ENCODE measurements around the gene MEAK7. TPM values are rescaled to one million over a fixed set of nuclear protein-coding genes. Genes with fewer than 3 reads are reported as not detected.
A peak's percentile ranks its signal among the peaks of the same experiment; 100 is the strongest.
"Not testable (repeated sequence)": the region's sequence is repeated elsewhere in the genome, so short reads cannot be mapped to it uniquely, and the experiment has no call there.

Gene MEAK7
- total RNA-seq, 1 donor from 2014 or later: 18.4 TPM

GRCh38 chr16:84519855-84520254 lies 15.4 kb upstream of the MEAK7 start:
- peak overlapping the region; percentile 96 for H3K27ac Mint-ChIP-seq
- no peak overlapping the region for H3K4me2 ChIP-seq

DNA sequence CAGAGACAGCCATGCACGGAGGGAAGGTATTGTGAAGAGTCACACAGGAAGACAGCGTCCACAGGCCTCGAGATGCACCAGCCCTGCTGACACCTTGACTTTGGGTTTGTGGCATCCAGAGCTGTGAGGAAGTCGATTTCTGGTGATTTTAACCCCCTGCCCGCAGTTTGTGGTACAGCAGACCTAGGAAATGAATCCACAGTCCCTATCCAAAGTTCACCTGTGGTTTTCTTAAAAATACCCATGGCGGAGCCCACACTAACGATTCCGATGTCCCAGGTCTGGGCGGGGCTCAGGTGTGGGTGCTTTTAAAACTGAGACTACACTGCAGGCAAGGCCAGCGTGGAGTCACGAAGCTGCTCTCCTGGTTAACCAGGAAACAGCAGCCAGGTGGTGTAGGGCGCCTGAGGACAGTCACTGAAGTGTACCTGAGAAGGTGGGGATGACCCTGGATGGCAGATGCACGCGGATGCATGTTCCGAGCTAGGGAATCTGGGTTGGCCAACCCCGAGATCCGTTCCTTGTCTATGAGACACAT lies 14.4 kb upstream of the MEAK7 start:
- Mint-ChIP-seq H3K27ac (no peak overlapping the region), H3K4me3 (no peak overlapping the region)
- TF ChIP-seq EZH2 (IDR thresholded peaks at IDR 0.05): no peak
- TF ChIP-seq EZH2phosphoT487 (IDR thresholded peaks at IDR 0.05): no peak
- TF ChIP-seq, protein P1, sequence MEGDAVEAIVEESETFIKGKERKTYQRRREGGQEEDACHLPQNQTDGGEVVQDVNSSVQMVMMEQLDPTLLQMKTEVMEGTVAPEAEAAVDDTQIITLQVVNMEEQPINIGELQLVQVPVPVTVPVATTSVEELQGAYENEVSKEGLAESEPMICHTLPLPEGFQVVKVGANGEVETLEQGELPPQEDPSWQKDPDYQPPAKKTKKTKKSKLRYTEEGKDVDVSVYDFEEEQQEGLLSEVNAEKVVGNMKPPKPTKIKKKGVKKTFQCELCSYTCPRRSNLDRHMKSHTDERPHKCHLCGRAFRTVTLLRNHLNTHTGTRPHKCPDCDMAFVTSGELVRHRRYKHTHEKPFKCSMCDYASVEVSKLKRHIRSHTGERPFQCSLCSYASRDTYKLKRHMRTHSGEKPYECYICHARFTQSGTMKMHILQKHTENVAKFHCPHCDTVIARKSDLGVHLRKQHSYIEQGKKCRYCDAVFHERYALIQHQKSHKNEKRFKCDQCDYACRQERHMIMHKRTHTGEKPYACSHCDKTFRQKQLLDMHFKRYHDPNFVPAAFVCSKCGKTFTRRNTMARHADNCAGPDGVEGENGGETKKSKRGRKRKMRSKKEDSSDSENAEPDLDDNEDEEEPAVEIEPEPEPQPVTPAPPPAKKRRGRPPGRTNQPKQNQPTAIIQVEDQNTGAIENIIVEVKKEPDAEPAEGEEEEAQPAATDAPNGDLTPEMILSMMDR (IDR thresholded peaks at IDR 0.05): no peak

More at GRCh38 chr16:84519855-84520254, 15.4 kb upstream of the MEAK7 start:
- Histone ChIP-seq H3K4me3 (no peak overlapping the region), H3K9ac (no peak overlapping the region), H3K27ac (no peak overlapping the region), H3K27me3 (no peaks in the 10 kb centered on the region), H3K4me1 (peaks cover 29% of the 10 kb centered on the region), H3F3A (ENCODE audit: low read depth) (peaks cover 8% of the 10 kb centered on the region), H4K20me1 (ENCODE audit: low read depth) (no peaks in the 10 kb centered on the region), H3K79me2 (ENCODE audit: low read depth) (no peaks in the 10 kb centered on the region), H2AFZ (replicated peaks) (peak overlapping the region; percentile 83), H3K9me3 (ENCODE audit: low read depth) (no peaks in the 10 kb centered on the region), H3K36me3 (no peaks in the 10 kb centered on the region)
- H3K4me1 Mint-ChIP-seq: peaks cover 54% of the 10 kb centered on the region
- peaks cover 17% of the 10 kb centered on the region for H3K27me3 Mint-ChIP-seq (ENCODE audit: insufficient read depth, low read depth)
- H3K9me3 Mint-ChIP-seq: peaks cover 5% of the 10 kb centered on the region
- H3K4me3 Mint-ChIP-seq: no peak overlapping the region
- no peak for DNase-seq (ENCODE audit: low spot score)
- no peaks in the 10 kb centered on the region for H3K36me3 Mint-ChIP-seq
- TF ChIP-seq, protein P1 (IDR thresholded peaks at IDR 0.05): no peak
- no peak for TF ChIP-seq EZH2phosphoT487 (IDR thresholded peaks at IDR 0.05)
- TF ChIP-seq EZH2 (IDR thresholded peaks at IDR 0.05): no peak

DNA sequence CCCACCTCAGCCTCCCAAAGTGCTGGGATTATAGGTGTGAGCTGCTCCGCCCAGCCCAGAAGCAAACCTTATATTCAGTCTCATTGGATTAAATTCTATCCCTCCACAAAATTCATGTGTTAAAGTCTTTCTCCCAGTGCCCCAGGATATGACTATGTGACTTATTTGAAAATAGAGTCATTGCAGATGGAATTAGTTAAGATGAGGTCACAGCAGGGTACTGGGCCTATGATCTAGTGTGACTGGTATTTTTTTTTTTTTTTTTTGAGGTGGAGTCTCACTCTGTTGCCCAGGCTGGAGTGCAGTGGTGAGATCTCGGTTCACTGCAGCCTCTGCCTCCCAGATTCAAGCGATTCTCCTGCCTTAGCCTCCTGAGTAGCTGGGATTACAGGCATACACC lies 13.8 kb upstream of the MEAK7 start:
- not testable (repeated sequence) for H3K4me2 ChIP-seq

More for the DNA sequence above, 14.4 kb upstream of the MEAK7 start:
- Histone ChIP-seq H4K20me1 (ENCODE audit: low read depth) (no peaks in the 10 kb centered on the region), H3F3A (ENCODE audit: low read depth) (peaks cover 8% of the 10 kb centered on the region), H3K4me3 (no peak overlapping the region), H3K9me3 (ENCODE audit: low read depth) (no peaks in the 10 kb centered on the region), H3K27ac (no peak overlapping the region), H3K36me3 (no peaks in the 10 kb centered on the region), H3K9ac (no peak overlapping the region), H2AFZ (replicated peaks) (peak overlapping the region; percentile 83), H3K79me2 (ENCODE audit: low read depth) (no peaks in the 10 kb centered on the region), H3K4me2 (no peak overlapping the region), H3K27me3 (no peaks in the 10 kb centered on the region), H3K4me1 (peaks cover 33% of the 10 kb centered on the region)
- Mint-ChIP-seq H3K4me1 (peaks cover 58% of the 10 kb centered on the region), H3K27me3 (ENCODE audit: insufficient read depth, low read depth) (peaks cover 17% of the 10 kb centered on the region), H3K9me3 (peaks cover 5% of the 10 kb centered on the region), H3K36me3 (no peaks in the 10 kb centered on the region)
- no peak for DNase-seq (ENCODE audit: low spot score)

GRCh38 chr16:84517366-84517765 lies 12.9 kb upstream of the MEAK7 start:
- Histone ChIP-seq H2AFZ (replicated peaks) (no peak overlapping the region), H3F3A (ENCODE audit: low read depth) (peaks cover 6% of the 10 kb centered on the region), H3K4me2 (no peak overlapping the region), H4K20me1 (ENCODE audit: low read depth) (no peaks in the 10 kb centered on the region), H3K4me1 (peaks cover 33% of the 10 kb centered on the region), H3K4me3 (no peak overlapping the region), H3K36me3 (no peaks in the 10 kb centered on the region), H3K9ac (no peak overlapping the region), H3K27ac (no peak overlapping the region), H3K27me3 (no peaks in the 10 kb centered on the region), H3K9me3 (ENCODE audit: low read depth) (no peaks in the 10 kb centered on the region), H3K79me2 (ENCODE audit: low read depth) (no peaks in the 10 kb centered on the region)
- H3K4me1 Mint-ChIP-seq: peaks cover 60% of the 10 kb centered on the region
- peaks cover 19% of the 10 kb centered on the region for H3K27me3 Mint-ChIP-seq (ENCODE audit: insufficient read depth, low read depth)
- TF ChIP-seq, protein P1 (IDR thresholded peaks at IDR 0.05): no peak
- TF ChIP-seq EZH2phosphoT487 (IDR thresholded peaks at IDR 0.05) (no peak), EZH2 (IDR thresholded peaks at IDR 0.05) (no peak)
- H3K36me3 Mint-ChIP-seq: no peaks in the 10 kb centered on the region
- peak overlapping the region; percentile 21 for H3K4me3 Mint-ChIP-seq
- no peak for DNase-seq (ENCODE audit: low spot score)
- peak overlapping the region; percentile 42 for H3K27ac Mint-ChIP-seq
- peaks cover under 1% of the 10 kb centered on the region for H3K9me3 Mint-ChIP-seq

More for the DNA sequence above, 13.8 kb upstream of the MEAK7 start:
- H4K20me1 ChIP-seq (ENCODE audit: low read depth); H3K9me3 ChIP-seq (ENCODE audit: low read depth); H3K36me3 ChIP-seq; H3F3A ChIP-seq (ENCODE audit: low read depth); H3K27me3 ChIP-seq; H3K9ac ChIP-seq; H3K27ac Mint-ChIP-seq; H2AFZ ChIP-seq (replicated peaks); H3K9me3 Mint-ChIP-seq; H3K4me3 ChIP-seq; H3K36me3 Mint-ChIP-seq; H3K79me2 ChIP-seq (ENCODE audit: low read depth); H3K4me3 Mint-ChIP-seq; DNase-seq (ENCODE audit: low spot score); H3K27ac ChIP-seq: not testable (repeated sequence)
- H3K4me1 ChIP-seq: peaks cover 33% of the 10 kb centered on the region
- Mint-ChIP-seq H3K4me1 (peaks cover 56% of the 10 kb centered on the region), H3K27me3 (ENCODE audit: insufficient read depth, low read depth) (peaks cover 17% of the 10 kb centered on the region)

Data from neural progenitor cell (in vitro differentiated cells).